HepG2 (cell line): ENCODE measurements around the gene NKD1. TPM values are rescaled to one million over a fixed set of nuclear protein-coding genes. Genes with fewer than 3 reads are reported as not detected.
A peak's percentile ranks its signal among the peaks of the same experiment; 100 is the strongest.

Experiments
- ARNT2 ChIP-seq: sonication (generic); formaldehyde crosslinking; IDR thresholded peaks from 2 replicates; pipeline ENCODE4 v1.8.0; 2022; ENCODE audit warnings: mild to moderate bottlenecking, low read depth, missing genetic modification reagents, moderate library complexity
- ATF1 ChIP-seq: IDR thresholded peaks from 2 replicates; pipeline ENCODE4 v1.6.1; 2016; ENCODE audit warnings: mild to moderate bottlenecking, control low read depth
- CEBPB ChIP-seq: IDR thresholded peaks from 2 replicates; pipeline ENCODE4 v1.6.1; 2011; ENCODE audit warnings: low read depth, low read length, improper control_type of control experiment, borderline replicate concordance
- HNF4A ChIP-seq: sonication (generic); formaldehyde crosslinking; IDR thresholded peaks from 2 replicates; pipeline ENCODE4 v1.4.0; 2020; ENCODE audit warnings: missing genetic modification reagents
- KDM5A ChIP-seq: fragments of 200-600 bp; sonication (generic); IDR thresholded peaks from 2 replicates; pipeline ENCODE4 v1.7.0; 2018; ENCODE audit warnings: antibody characterized with exemption, mild to moderate bottlenecking, low read length, borderline replicate concordance
- MAZ ChIP-seq, 2 experiments: sonication (generic) in 1 of 2; formaldehyde crosslinking in 1 of 2; IDR thresholded peaks; 2 replicates each; pipeline versions ENCODE4 v1.5.0 to v1.6.1; 2012 to 2020; ENCODE audit warnings: low read depth in 2 of 2, mild to moderate bottlenecking in 2 of 2, borderline replicate concordance in 1 of 2, improper control_type of control experiment in 1 of 2, low read length in 1 of 2, missing genetic modification reagents in 1 of 2, moderate library complexity in 1 of 2
- NR1H2 ChIP-seq: sonication (generic); formaldehyde crosslinking; IDR thresholded peaks from 2 replicates; pipeline ENCODE4 v1.8.1; 2022; ENCODE audit warnings: low read depth, missing genetic modification reagents, borderline replicate concordance
- RNF2 ChIP-seq: fragments of 450-650 bp; conservative IDR thresholded peaks from 2 replicates; pipeline ENCODE4 v1.6.1; 2016; ENCODE audit warnings: low read depth
- SMAD3 ChIP-seq: sonication (generic); formaldehyde crosslinking; IDR thresholded peaks from 2 replicates; pipeline ENCODE4 v1.4.0; 2020; ENCODE audit warnings: missing genetic modification reagents
- ZBTB3 ChIP-seq: sonication (generic); formaldehyde crosslinking; IDR thresholded peaks from 2 replicates; pipeline ENCODE4 v1.4.0; 2020; ENCODE audit warnings: low read depth, mild to moderate bottlenecking, moderate library complexity, missing genetic modification reagents, borderline replicate concordance
- ZIK1 ChIP-seq: sonication (generic); formaldehyde crosslinking; IDR thresholded peaks from 2 replicates; pipeline ENCODE4 v1.5.0; 2020; ENCODE audit warnings: mild to moderate bottlenecking, low read depth, missing genetic modification reagents, borderline replicate concordance
- ZNF510 ChIP-seq: sonication (generic); formaldehyde crosslinking; IDR thresholded peaks from 2 replicates; pipeline ENCODE4 v1.4.0; 2020; ENCODE audit warnings: low read depth, mild to moderate bottlenecking, missing genetic modification reagents
- ZNF549 ChIP-seq: sonication (generic); formaldehyde crosslinking; IDR thresholded peaks from 2 replicates; pipeline ENCODE4 v1.5.0; 2020; ENCODE audit warnings: missing genetic modification reagents
- ZNF562 ChIP-seq: sonication (generic); formaldehyde crosslinking; IDR thresholded peaks from 2 replicates; pipeline ENCODE4 v1.8.0; 2022; ENCODE audit warnings: missing genetic modification reagents, borderline replicate concordance
- polyA plus RNA-seq, 8 experiments: library from polyadenylated mRNA; depleted of rRNA in 3 of 8; stranded (reverse) in 7 of 8; unstranded in 1 of 8; fragments of >200 nt; fragmentation: Illumina TruSeq in 4 of 8; extraction: Trizol in 4 of 8; gene quantifications; 2 replicates each; pipeline versions ENCODE4 v1.2.1 to v1.2.3, GENCODE V29; 2011 to 2016; ENCODE audit warnings: low read depth in 4 of 8, missing spikeins in 1 of 8, mixed read lengths in 1 of 8; ENCODE audit not compliant: insufficient read depth in 1 of 8
- total RNA-seq, 5 experiments: library from RNA; depleted of rRNA; stranded (reverse); fragments of >200 nt; fragmentation: Illumina TruSeq; extraction: Trizol; gene quantifications; 2 replicates each; pipeline ENCODE4 v1.2.3, GENCODE V29; 2016; ENCODE audit warnings: low read depth in 1 of 5
- TF ChIP-seq, protein P1 (sequence below): IDR thresholded peaks from 2 replicates; pipeline ENCODE4 v1.6.1; 2012; ENCODE audit warnings: inconsistent platforms
- TF ChIP-seq, protein P2 (sequence below): sonication (generic); formaldehyde crosslinking; IDR thresholded peaks from 2 replicates; pipeline ENCODE4 v1.5.0; 2020; ENCODE audit warnings: mild to moderate bottlenecking, missing genetic modification reagents
- TF ChIP-seq, protein P3 (sequence below): IDR thresholded peaks from 2 replicates; pipeline ENCODE4 v1.6.1; 2016; ENCODE audit warnings: low read depth, control low read depth
- TF ChIP-seq, protein P4 (sequence below): sonication (generic); formaldehyde crosslinking; IDR thresholded peaks from 2 replicates; pipeline ENCODE4 v1.9.0; 2021; ENCODE audit warnings: missing genetic modification reagents, borderline replicate concordance
- TF ChIP-seq, protein P5 (sequence below): IDR thresholded peaks from 2 replicates; pipeline ENCODE4 v1.6.1; 2018; ENCODE audit warnings: missing genetic modification reagents
- TF ChIP-seq, protein P6 (sequence below): sonication (generic); formaldehyde crosslinking; IDR thresholded peaks from 2 replicates; pipeline ENCODE4 v1.4.0; 2020; ENCODE audit warnings: mild to moderate bottlenecking, low read depth, missing genetic modification reagents
- TF ChIP-seq, protein P7 (sequence below): sonication (generic); formaldehyde crosslinking; conservative IDR thresholded peaks from 2 replicates; pipeline ENCODE4 v1.4.0; 2020; ENCODE audit warnings: missing genetic modification reagents

NKD1 gene
- total and polyA plus RNA-seq, 2 of the 13 experiments (the other 11 are each of a cell fraction or from before 2014, with no cell fraction given) = 70.4 to 121 TPM

DNA sequence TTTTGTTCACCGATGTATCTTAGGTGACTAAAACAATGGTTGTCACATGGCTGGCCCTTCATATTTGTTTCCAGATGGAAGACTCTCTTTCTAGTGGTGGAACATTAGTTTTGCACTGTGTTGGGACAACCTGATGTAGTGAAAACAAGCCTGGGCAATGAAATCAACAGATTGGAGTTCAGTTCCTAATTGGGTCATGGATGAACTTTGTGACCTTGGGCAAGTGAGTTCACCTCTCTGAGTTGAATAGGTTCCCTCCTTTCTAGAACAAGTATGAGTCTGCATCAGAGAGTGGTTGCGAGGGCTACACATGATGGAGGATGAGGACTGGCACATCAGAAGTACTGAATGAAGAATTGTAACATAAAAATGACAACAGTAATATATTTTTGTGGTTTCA, 2.1 kb upstream of the NKD1 start (continued):
- TF ChIP-seq ZIK1 (CRISPR knock-in tag) (no peak), NR1H2 (no peak), HNF4A (CRISPR knock-in tag) (0 out of 2 replicates have a peak, but pooled peaks have one; percentile 11), CEBPB (no peak), ATF1 (no peak), ZBTB3 (CRISPR knock-in tag) (no peak), SMAD3 (CRISPR knock-in tag) (no peak), ZNF549 (CRISPR knock-in tag) (no peak), ZNF510 (CRISPR knock-in tag) (no peak), ARNT2 (no peak), ZNF562 (CRISPR knock-in tag) (no peak), KDM5A (no peak), RNF2 (no peak), MAZ (IDR thresholded peaks at IDR 0.05; ENCODE audit: borderline replicate concordance, low read depth, low read length) (no peak), MAZ (CRISPR knock-in tag; IDR thresholded peaks at IDR 0.05; ENCODE audit: low read depth) (no peak)
- TF ChIP-seq, protein P1, sequence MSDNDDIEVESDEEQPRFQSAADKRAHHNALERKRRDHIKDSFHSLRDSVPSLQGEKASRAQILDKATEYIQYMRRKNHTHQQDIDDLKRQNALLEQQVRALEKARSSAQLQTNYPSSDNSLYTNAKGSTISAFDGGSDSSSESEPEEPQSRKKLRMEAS = no peak
- TF ChIP-seq, protein P2, sequence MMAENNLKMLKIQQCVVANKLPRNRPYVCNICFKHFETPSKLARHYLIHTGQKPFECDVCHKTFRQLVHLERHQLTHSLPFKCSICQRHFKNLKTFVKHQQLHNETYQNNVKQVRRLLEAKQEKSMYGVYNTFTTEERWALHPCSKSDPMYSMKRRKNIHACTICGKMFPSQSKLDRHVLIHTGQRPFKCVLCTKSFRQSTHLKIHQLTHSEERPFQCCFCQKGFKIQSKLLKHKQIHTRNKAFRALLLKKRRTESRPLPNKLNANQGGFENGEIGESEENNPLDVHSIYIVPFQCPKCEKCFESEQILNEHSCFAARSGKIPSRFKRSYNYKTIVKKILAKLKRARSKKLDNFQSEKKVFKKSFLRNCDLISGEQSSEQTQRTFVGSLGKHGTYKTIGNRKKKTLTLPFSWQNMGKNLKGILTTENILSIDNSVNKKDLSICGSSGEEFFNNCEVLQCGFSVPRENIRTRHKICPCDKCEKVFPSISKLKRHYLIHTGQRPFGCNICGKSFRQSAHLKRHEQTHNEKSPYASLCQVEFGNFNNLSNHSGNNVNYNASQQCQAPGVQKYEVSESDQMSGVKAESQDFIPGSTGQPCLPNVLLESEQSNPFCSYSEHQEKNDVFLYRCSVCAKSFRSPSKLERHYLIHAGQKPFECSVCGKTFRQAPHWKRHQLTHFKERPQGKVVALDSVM = no peak
- TF ChIP-seq, protein P3, sequence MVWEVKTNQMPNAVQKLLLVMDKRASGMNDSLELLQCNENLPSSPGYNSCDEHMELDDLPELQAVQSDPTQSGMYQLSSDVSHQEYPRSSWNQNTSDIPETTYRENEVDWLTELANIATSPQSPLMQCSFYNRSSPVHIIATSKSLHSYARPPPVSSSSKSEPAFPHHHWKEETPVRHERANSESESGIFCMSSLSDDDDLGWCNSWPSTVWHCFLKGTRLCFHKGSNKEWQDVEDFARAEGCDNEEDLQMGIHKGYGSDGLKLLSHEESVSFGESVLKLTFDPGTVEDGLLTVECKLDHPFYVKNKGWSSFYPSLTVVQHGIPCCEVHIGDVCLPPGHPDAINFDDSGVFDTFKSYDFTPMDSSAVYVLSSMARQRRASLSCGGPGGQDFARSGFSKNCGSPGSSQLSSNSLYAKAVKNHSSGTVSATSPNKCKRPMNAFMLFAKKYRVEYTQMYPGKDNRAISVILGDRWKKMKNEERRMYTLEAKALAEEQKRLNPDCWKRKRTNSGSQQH = no peak
- TF ChIP-seq, protein P4, sequence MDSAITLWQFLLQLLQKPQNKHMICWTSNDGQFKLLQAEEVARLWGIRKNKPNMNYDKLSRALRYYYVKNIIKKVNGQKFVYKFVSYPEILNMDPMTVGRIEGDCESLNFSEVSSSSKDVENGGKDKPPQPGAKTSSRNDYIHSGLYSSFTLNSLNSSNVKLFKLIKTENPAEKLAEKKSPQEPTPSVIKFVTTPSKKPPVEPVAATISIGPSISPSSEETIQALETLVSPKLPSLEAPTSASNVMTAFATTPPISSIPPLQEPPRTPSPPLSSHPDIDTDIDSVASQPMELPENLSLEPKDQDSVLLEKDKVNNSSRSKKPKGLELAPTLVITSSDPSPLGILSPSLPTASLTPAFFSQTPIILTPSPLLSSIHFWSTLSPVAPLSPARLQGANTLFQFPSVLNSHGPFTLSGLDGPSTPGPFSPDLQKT = no peak
- TF ChIP-seq, protein P5, sequence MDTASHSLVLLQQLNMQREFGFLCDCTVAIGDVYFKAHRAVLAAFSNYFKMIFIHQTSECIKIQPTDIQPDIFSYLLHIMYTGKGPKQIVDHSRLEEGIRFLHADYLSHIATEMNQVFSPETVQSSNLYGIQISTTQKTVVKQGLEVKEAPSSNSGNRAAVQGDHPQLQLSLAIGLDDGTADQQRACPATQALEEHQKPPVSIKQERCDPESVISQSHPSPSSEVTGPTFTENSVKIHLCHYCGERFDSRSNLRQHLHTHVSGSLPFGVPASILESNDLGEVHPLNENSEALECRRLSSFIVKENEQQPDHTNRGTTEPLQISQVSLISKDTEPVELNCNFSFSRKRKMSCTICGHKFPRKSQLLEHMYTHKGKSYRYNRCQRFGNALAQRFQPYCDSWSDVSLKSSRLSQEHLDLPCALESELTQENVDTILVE (CRISPR knock-in tag) = no peak
- TF ChIP-seq, protein P6, sequence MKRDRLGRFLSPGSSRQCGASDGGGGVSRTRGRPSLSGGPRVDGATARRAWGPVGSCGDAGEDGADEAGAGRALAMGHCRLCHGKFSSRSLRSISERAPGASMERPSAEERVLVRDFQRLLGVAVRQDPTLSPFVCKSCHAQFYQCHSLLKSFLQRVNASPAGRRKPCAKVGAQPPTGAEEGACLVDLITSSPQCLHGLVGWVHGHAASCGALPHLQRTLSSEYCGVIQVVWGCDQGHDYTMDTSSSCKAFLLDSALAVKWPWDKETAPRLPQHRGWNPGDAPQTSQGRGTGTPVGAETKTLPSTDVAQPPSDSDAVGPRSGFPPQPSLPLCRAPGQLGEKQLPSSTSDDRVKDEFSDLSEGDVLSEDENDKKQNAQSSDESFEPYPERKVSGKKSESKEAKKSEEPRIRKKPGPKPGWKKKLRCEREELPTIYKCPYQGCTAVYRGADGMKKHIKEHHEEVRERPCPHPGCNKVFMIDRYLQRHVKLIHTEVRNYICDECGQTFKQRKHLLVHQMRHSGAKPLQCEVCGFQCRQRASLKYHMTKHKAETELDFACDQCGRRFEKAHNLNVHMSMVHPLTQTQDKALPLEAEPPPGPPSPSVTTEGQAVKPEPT (CRISPR knock-in tag) = no peak
- TF ChIP-seq, protein P7, sequence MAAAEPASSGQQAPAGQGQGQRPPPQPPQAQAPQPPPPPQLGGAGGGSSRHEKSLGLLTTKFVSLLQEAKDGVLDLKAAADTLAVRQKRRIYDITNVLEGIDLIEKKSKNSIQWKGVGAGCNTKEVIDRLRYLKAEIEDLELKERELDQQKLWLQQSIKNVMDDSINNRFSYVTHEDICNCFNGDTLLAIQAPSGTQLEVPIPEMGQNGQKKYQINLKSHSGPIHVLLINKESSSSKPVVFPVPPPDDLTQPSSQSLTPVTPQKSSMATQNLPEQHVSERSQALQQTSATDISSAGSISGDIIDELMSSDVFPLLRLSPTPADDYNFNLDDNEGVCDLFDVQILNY (CRISPR knock-in tag) = no peak
